ACC112 (cell line): ENCODE results near the gene DFFB.
A peak's percentile ranks its signal among the peaks of the same experiment; 100 is the strongest.

ENCODE experiments used
- H2AFZ ChIP-seq: fragments of 200-600 bp; sonication (generic); one replicate; pipeline ENCODE4 v1.6.0; 2017; ENCODE audit warnings: antibody characterized with exemption, low read length; ENCODE audit not compliant: unreplicated experiment
- H3K27ac ChIP-seq: fragments of 200-600 bp; sonication (generic); 2 replicates; pipeline ENCODE4 v1.5.1; 2014; ENCODE audit warnings: low read depth, mild to moderate bottlenecking, antibody characterized with exemption, low read length, moderate library complexity
- H3K27me3 ChIP-seq: fragments of 200-600 bp; sonication (generic); 2 replicates; pipeline ENCODE4 v1.6.1; 2014; ENCODE audit warnings: mild to moderate bottlenecking, antibody characterized with exemption, low read length, moderate library complexity, mixed read lengths; ENCODE audit not compliant: insufficient read depth
- H3K36me3 ChIP-seq: fragments of 200-600 bp; sonication (generic); 2 replicates; pipeline ENCODE4 v1.6.1; 2016; ENCODE audit warnings: mild to moderate bottlenecking, antibody characterized with exemption, low read length, moderate library complexity, mixed read lengths; ENCODE audit not compliant: insufficient read depth
- H3K4me1 ChIP-seq: fragments of 200-600 bp; sonication (generic); one replicate; pipeline ENCODE4 v1.6.1; 2016; ENCODE audit warnings: low read length, mixed read lengths; ENCODE audit not compliant: insufficient read depth, unreplicated experiment, control insufficient read depth
- H3K4me3 ChIP-seq: fragments of 200-600 bp; sonication (generic); 2 replicates; pipeline ENCODE4 v1.5.1; 2014; ENCODE audit warnings: mild to moderate bottlenecking, low read depth, low read length
- H3K79me2 ChIP-seq: fragments of 200-600 bp; sonication (generic); one replicate; pipeline ENCODE4 v1.6.0; 2016; ENCODE audit warnings: low read length; ENCODE audit not compliant: control insufficient read depth, unreplicated experiment, insufficient read depth

DFFB gene

GRCh38 chr1:3851292-3851691, 6.0 kb upstream of the DFFB start:
- H3K36me3 ChIP-seq: no peaks in the 10 kb centered on the region
- H3K27me3 ChIP-seq: no peaks in the 10 kb centered on the region
- peaks cover 22% of the 10 kb centered on the region for H3K79me2 ChIP-seq
- no peak overlapping the region for H3K27ac ChIP-seq
- peaks cover 10% of the 10 kb centered on the region for H3K4me1 ChIP-seq
- H2AFZ ChIP-seq: no peak overlapping the region
- no peak overlapping the region for H3K4me3 ChIP-seq

GRCh38 chr1:3852091-3852490, 5.2 kb upstream of the DFFB start:
- no peaks in the 10 kb centered on the region for H3K36me3 ChIP-seq
- H3K4me1 ChIP-seq: peaks cover 10% of the 10 kb centered on the region
- peaks cover 22% of the 10 kb centered on the region for H3K79me2 ChIP-seq
- H3K27me3 ChIP-seq: no peaks in the 10 kb centered on the region
- H3K4me3 ChIP-seq: no peak overlapping the region
- no peak overlapping the region for H2AFZ ChIP-seq
- H3K27ac ChIP-seq: no peak overlapping the region

- peaks cover 22% of the 10 kb centered on the region for H3K79me2 ChIP-seq
- no peak overlapping the region for H3K4me3 ChIP-seq
- no peaks in the 10 kb centered on the region for H3K36me3 ChIP-seq
- no peak overlapping the region for H2AFZ ChIP-seq
- H3K4me1 ChIP-seq: peaks cover 10% of the 10 kb centered on the region
- no peaks in the 10 kb centered on the region for H3K27me3 ChIP-seq
- no peak overlapping the region for H3K27ac ChIP-seq
Observed at GRCh38 chr1:3852711-3853485, 4.4 kb upstream of the DFFB start.

- Histone ChIP-seq H3K27me3 (no peaks in the 10 kb centered on the region), H3K4me3 (peak overlapping the region; percentile 93), H3K79me2 (peaks cover 20% of the 10 kb centered on the region), H3K27ac (no peak overlapping the region), H3K36me3 (no peaks in the 10 kb centered on the region), H3K4me1 (peaks cover 10% of the 10 kb centered on the region), H2AFZ (peak overlapping the region; percentile 95)
Observed at GRCh38 chr1:3857791-3858129, 484 bp downstream of the DFFB start.

GRCh38 chr1:3858231-3858981, 1.1 kb downstream of the DFFB start:
- H3K79me2 ChIP-seq: peaks cover 16% of the 10 kb centered on the region
- no peak overlapping the region for H3K27ac ChIP-seq
- H3K36me3 ChIP-seq: no peaks in the 10 kb centered on the region
- peak overlapping the region; percentile 5 for H2AFZ ChIP-seq
- no peaks in the 10 kb centered on the region for H3K27me3 ChIP-seq
- peak overlapping the region; percentile 93 for H3K4me3 ChIP-seq
- H3K4me1 ChIP-seq: peaks cover 10% of the 10 kb centered on the region

GRCh38 chr1:3863231-3863935, 6.1 kb downstream of the DFFB start:
- no peak overlapping the region for H3K27ac ChIP-seq
- H3K79me2 ChIP-seq: no peaks in the 10 kb centered on the region
- H3K36me3 ChIP-seq: no peaks in the 10 kb centered on the region
- no peak overlapping the region for H2AFZ ChIP-seq
- no peaks in the 10 kb centered on the region for H3K4me1 ChIP-seq
- H3K4me3 ChIP-seq: no peak overlapping the region
- H3K27me3 ChIP-seq: no peaks in the 10 kb centered on the region

GRCh38 chr1:3864884-3865283, 7.6 kb downstream of the DFFB start:
- no peaks in the 10 kb centered on the region for H3K27me3 ChIP-seq
- no peaks in the 10 kb centered on the region for H3K36me3 ChIP-seq
- H3K4me3 ChIP-seq: no peak overlapping the region
- no peaks in the 10 kb centered on the region for H3K4me1 ChIP-seq
- H2AFZ ChIP-seq: no peak overlapping the region
- H3K27ac ChIP-seq: no peak overlapping the region
- H3K79me2 ChIP-seq: no peaks in the 10 kb centered on the region

GRCh38 chr1:3865606-3866160, 8.4 kb downstream of the DFFB start:
- Histone ChIP-seq H3K4me3 (no peak overlapping the region), H2AFZ (no peak overlapping the region), H3K79me2 (no peaks in the 10 kb centered on the region), H3K27me3 (no peaks in the 10 kb centered on the region), H3K36me3 (no peaks in the 10 kb centered on the region), H3K27ac (no peak overlapping the region), H3K4me1 (no peaks in the 10 kb centered on the region)

GRCh38 chr1:3868464-3869006, 11.3 kb downstream of the DFFB start:
- H3K4me1 ChIP-seq: no peaks in the 10 kb centered on the region
- H3K4me3 ChIP-seq: no peak overlapping the region
- no peak overlapping the region for H2AFZ ChIP-seq
- no peaks in the 10 kb centered on the region for H3K27me3 ChIP-seq
- no peak overlapping the region for H3K27ac ChIP-seq
- H3K79me2 ChIP-seq: no peaks in the 10 kb centered on the region
- no peaks in the 10 kb centered on the region for H3K36me3 ChIP-seq

GRCh38 chr1:3869751-3870301, 12.6 kb downstream of the DFFB start:
- H3K4me1 ChIP-seq: no peaks in the 10 kb centered on the region
- H3K36me3 ChIP-seq: no peaks in the 10 kb centered on the region
- H3K79me2 ChIP-seq: no peaks in the 10 kb centered on the region
- H3K4me3 ChIP-seq: no peak overlapping the region
- H3K27ac ChIP-seq: no peak overlapping the region
- no peak overlapping the region for H2AFZ ChIP-seq
- H3K27me3 ChIP-seq: no peaks in the 10 kb centered on the region
